Loucy (cell line): ENCODE measurements around the gene LPO.

Experiments
- H2AFZ ChIP-seq: fragments of 200-600 bp; sonication (generic); 2 replicates; pipeline ENCODE4 v1.6.0; 2016; ENCODE audit warnings: antibody characterized with exemption, mild to moderate bottlenecking, low read length, moderate library complexity
- H3F3A ChIP-seq: fragments of 200-600 bp; 2 replicates; pipeline ENCODE4 v1.6.0; 2016; ENCODE audit warnings: antibody characterized with exemption, low read depth, mild to moderate bottlenecking
- H3K27me3 ChIP-seq: fragments of 200-600 bp; sonication (generic); 2 replicates; pipeline ENCODE4 v1.6.1; 2014; ENCODE audit warnings: low read length, mild to moderate bottlenecking; ENCODE audit not compliant: insufficient read depth, poor library complexity, severe bottlenecking
- H3K36me3 ChIP-seq: fragments of 200-600 bp; sonication (generic); 2 replicates; pipeline ENCODE4 v1.6.1; 2016; ENCODE audit warnings: low read length; ENCODE audit not compliant: insufficient read depth
- H3K4me1 ChIP-seq: fragments of 200-600 bp; sonication (generic); 2 replicates; pipeline ENCODE4 v1.5.1; 2014; ENCODE audit warnings: low read length, mild to moderate bottlenecking; ENCODE audit not compliant: insufficient read depth, poor library complexity, severe bottlenecking
- H3K4me2 ChIP-seq: fragments of 200-600 bp; sonication (generic); 2 replicates; pipeline ENCODE4 v1.6.0; 2014; ENCODE audit warnings: antibody characterized with exemption, low read length, low read depth, mild to moderate bottlenecking; ENCODE audit not compliant: poor library complexity, severe bottlenecking
- H3K4me3 ChIP-seq: fragments of 200-600 bp; sonication (generic); 2 replicates; pipeline ENCODE4 v1.5.1; 2014; ENCODE audit warnings: low read length, mild to moderate bottlenecking, mixed read lengths; ENCODE audit not compliant: poor library complexity, severe bottlenecking
- H3K79me2 ChIP-seq: fragments of 200-600 bp; sonication (generic); 2 replicates; pipeline ENCODE4 v1.6.1; 2014; ENCODE audit warnings: low read length; ENCODE audit not compliant: insufficient read depth
- H3K9ac ChIP-seq: fragments of 200-600 bp; sonication (generic); 2 replicates; pipeline ENCODE4 v1.6.0; 2014; ENCODE audit warnings: mild to moderate bottlenecking, low read depth, low read length, moderate library complexity; ENCODE audit not compliant: poor library complexity, severe bottlenecking
- H3K9me2 ChIP-seq: fragments of 200-600 bp; sonication (generic); replicated peaks from 2 replicates; pipeline ENCODE4 v1.6.1; 2016; ENCODE audit warnings: low read depth, low read length, mixed read lengths
- H3K9me3 ChIP-seq: fragments of 200-600 bp; sonication (generic); 2 replicates; pipeline ENCODE4 v1.6.1; 2014; ENCODE audit warnings: mild to moderate bottlenecking, antibody characterized with exemption, low read length, low read depth; ENCODE audit not compliant: insufficient read depth
- H4K20me1 ChIP-seq: fragments of 200-600 bp; sonication (generic); 2 replicates; pipeline ENCODE4 v1.6.0; 2014; ENCODE audit warnings: antibody characterized with exemption, low read length, mild to moderate bottlenecking; ENCODE audit not compliant: insufficient read depth, poor library complexity, severe bottlenecking
- CTCF ChIP-seq: fragments of 200-600 bp; sonication (generic); conservative IDR thresholded peaks from 2 replicates; pipeline ENCODE4 v1.5.1; 2014; ENCODE audit warnings: mild to moderate bottlenecking, antibody characterized with exemption, low read length
- EZH2phosphoT487 ChIP-seq: fragments of 200-600 bp; IDR thresholded peaks from 2 replicates; pipeline ENCODE4 v1.6.1; 2018; ENCODE audit warnings: antibody characterized with exemption, mild to moderate bottlenecking, moderate library complexity, borderline replicate concordance

Gene LPO

GRCh38 chr17:58314706-58315015 is 76.3 kb downstream of the LPO start:
- Histone ChIP-seq H2AFZ (no peak overlapping the region), H3K4me1 (peaks cover 15% of the 10 kb centered on the region), H3K4me3 (no peak overlapping the region), H3K9ac (no peak overlapping the region), H3K79me2 (peaks cover 15% of the 10 kb centered on the region), H3K27me3 (no peaks in the 10 kb centered on the region), H3K9me2 (no peaks in the 10 kb centered on the region), H3K4me2 (no peak overlapping the region), H3K9me3 (no peaks in the 10 kb centered on the region), H4K20me1 (peaks cover 18% of the 10 kb centered on the region), H3K36me3 (peaks cover 46% of the 10 kb centered on the region; the same call in 1 of the 2 replicates), H3F3A (no peaks in the 10 kb centered on the region)
- no peak for TF ChIP-seq EZH2phosphoT487
- TF ChIP-seq CTCF = no peak

DNA sequence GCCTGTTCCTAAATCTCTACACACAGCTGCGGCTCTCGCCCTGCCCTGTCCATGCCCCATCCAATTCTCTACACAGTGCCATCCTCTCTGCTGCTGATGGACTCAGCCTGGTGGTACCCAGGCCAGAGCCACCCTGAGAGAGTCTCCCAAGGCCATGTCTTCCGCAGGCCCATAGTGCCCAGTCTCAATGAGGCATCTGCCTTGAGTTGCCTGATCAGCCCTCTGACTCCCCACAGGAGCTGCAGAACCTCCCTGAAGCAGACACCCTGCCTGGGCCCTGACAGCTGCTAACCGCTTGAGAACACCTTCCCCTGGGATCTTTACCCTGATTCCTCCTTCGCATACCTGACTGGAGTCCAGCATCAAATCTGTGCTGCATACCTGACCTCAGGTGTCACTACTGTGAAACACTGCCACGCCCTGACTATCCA is 76.9 kb downstream of the LPO start:
- Histone ChIP-seq H3K79me2 (peaks cover 18% of the 10 kb centered on the region), H3K9ac (no peak overlapping the region), H3K4me2 (no peak overlapping the region)

GRCh38 chr17:58315750-58316149 is 77.4 kb downstream of the LPO start:
- peaks cover 46% of the 10 kb centered on the region; the same call in 1 of the 2 replicates for H3K36me3 ChIP-seq
- no peak overlapping the region for H2AFZ ChIP-seq
- H3K9me2 ChIP-seq = no peaks in the 10 kb centered on the region
- no peaks in the 10 kb centered on the region for H3K27me3 ChIP-seq
- no peak for TF ChIP-seq EZH2phosphoT487
- no peak for TF ChIP-seq CTCF
- peaks cover 18% of the 10 kb centered on the region for H4K20me1 ChIP-seq
- H3F3A ChIP-seq = no peaks in the 10 kb centered on the region
- H3K9ac ChIP-seq = no peak overlapping the region
- H3K79me2 ChIP-seq = peaks cover 18% of the 10 kb centered on the region
- no peak overlapping the region for H3K4me2 ChIP-seq
- H3K4me1 ChIP-seq = peaks cover 15% of the 10 kb centered on the region
- no peaks in the 10 kb centered on the region for H3K9me3 ChIP-seq
- H3K4me3 ChIP-seq = no peak overlapping the region

More for the DNA sequence above, 76.9 kb downstream of the LPO start:
- Histone ChIP-seq H3F3A (no peaks in the 10 kb centered on the region), H3K4me3 (no peak overlapping the region), H3K27me3 (no peaks in the 10 kb centered on the region), H4K20me1 (peaks cover 18% of the 10 kb centered on the region), H3K9me3 (no peaks in the 10 kb centered on the region), H3K36me3 (peaks cover 46% of the 10 kb centered on the region; the same call in 1 of the 2 replicates), H2AFZ (no peak overlapping the region), H3K4me1 (peaks cover 15% of the 10 kb centered on the region), H3K9me2 (no peaks in the 10 kb centered on the region)
- TF ChIP-seq EZH2phosphoT487 (no peak), CTCF (no peak)
